GM21786 (cell line): Measurements from ENCODE around the gene TMEM233.
"Not testable (repeated sequence)": the region's sequence is repeated elsewhere in the genome, so short reads cannot be mapped to it uniquely, and the experiment has no call there.

Source experiments
- ATAC-seq: cut with Tn5 transposase; IDR thresholded peaks from one replicate; pipeline ENCODE4 v1.9.1; 2021; ENCODE audit not compliant: unreplicated experiment

The TMEM233 gene

GRCh38 chr12:119652665-119653064 is 59.1 kb downstream of the TMEM233 start:
- ATAC-seq, result no peak

- ATAC-seq, result not testable (repeated sequence)
Measured at GRCh38 chr12:119657001-119657400, 63.4 kb downstream of the TMEM233 start.

- ATAC-seq, result not testable (repeated sequence)
Measured at GRCh38 chr12:119658166-119658565, 64.6 kb downstream of the TMEM233 start.

GRCh38 chr12:119659289-119659897 is 65.8 kb downstream of the TMEM233 start:
- ATAC-seq, result no peak

GRCh38 chr12:119660076-119660475 is 66.5 kb downstream of the TMEM233 start:
- ATAC-seq, result no peak

- no peak for ATAC-seq
Measured at GRCh38 chr12:119661882-119662281, 68.3 kb downstream of the TMEM233 start.

GRCh38 chr12:119664642-119665041 is 71.1 kb downstream of the TMEM233 start:
- ATAC-seq, result no peak

- ATAC-seq, result no peak
Measured at GRCh38 chr12:119665164-119665929, 71.8 kb downstream of the TMEM233 start.

GRCh38 chr12:119666226-119666795 is 72.7 kb downstream of the TMEM233 start:
- no peak for ATAC-seq

- peak; percentile 25 for ATAC-seq
Measured at GRCh38 chr12:119666900-119667576, 73.5 kb downstream of the TMEM233 start.

- peak; percentile 90 for ATAC-seq
Measured at GRCh38 chr12:119667577-119668323, 74.2 kb downstream of the TMEM233 start, which contains the start of gene PRKAB1. PRKAB1 (plus strand) TSS chr12:119668133; CDS start chr12:119668245, 112 bp downstream.

- no peak for ATAC-seq
Measured at GRCh38 chr12:119668324-119668841, 74.8 kb downstream of the TMEM233 start.

GRCh38 chr12:119669744-119670472 is 76.3 kb downstream of the TMEM233 start:
- no peak for ATAC-seq

- ATAC-seq, result no peak
Measured at GRCh38 chr12:119671070-119671469, 77.5 kb downstream of the TMEM233 start.

GRCh38 chr12:119672194-119672593 is 78.6 kb downstream of the TMEM233 start:
- no peak for ATAC-seq

GRCh38 chr12:119673634-119674033 is 80.1 kb downstream of the TMEM233 start:
- ATAC-seq, result no peak

GRCh38 chr12:119674560-119674959 is 81.0 kb downstream of the TMEM233 start:
- no peak for ATAC-seq

- no peak for ATAC-seq
Measured at GRCh38 chr12:119676022-119676421, 82.4 kb downstream of the TMEM233 start.

- ATAC-seq, result no peak
Measured at GRCh38 chr12:119676573-119676972, 83.0 kb downstream of the TMEM233 start.

- ATAC-seq, result no peak
Measured at GRCh38 chr12:119678459-119678858, 84.9 kb downstream of the TMEM233 start.
